ENCODE data around the gene CBX8. TPM values are rescaled to one million over a fixed set of nuclear protein-coding genes. Genes with fewer than 3 reads are reported as not detected.

CBX8 gene
- total RNA-seq, 1 donor from 2014 or later, result 5.8 TPM

DNA sequence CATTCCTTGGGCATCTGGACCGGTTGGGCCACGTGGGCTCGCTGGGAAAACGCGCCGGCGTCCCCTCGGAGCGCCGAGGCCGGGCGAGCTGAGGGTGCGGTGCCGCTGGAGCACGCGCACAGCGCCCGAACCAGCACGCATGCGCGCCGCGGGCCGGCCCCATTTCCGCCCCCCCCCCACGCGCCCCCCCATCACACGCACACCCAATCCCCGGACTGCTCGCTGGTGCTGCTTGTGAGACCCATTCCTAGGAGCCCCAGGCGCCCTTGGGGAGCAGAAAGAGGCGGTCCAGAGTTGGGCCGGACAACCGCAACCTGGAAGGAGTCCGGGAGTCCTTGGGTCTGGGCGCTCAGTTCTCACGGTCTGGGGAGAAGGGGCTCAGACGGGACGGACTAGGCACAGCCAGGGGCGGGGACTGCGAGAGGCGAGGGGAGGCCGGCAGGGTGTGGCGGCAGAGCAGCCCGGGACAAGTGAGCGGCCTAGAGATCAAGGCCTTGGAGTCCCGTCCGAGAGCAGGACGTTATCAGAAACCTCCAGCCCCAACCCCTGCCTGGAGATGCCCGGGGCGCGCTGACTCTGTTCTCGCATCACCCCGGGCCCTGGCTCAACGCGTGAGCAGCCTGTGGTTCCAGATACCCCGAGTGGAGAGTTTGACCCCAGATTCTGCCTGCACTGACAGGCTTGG is 6.0 kb upstream of the CBX8 start:
- intact Hi-C loops (cut with DNase I), result no loop called here
- Histone ChIP-seq H3K9me3 (no peaks in the 10 kb centered on the region), H3K27ac (no peak overlapping the region), H3K4me3 (no peak overlapping the region), H3K27me3 (ENCODE audit: low read depth) (peaks cover 99% of the 10 kb centered on the region), H3K4me1 (peaks cover 49% of the 10 kb centered on the region), H3K36me3 (no peaks in the 10 kb centered on the region)
- TF ChIP-seq, protein P1, sequence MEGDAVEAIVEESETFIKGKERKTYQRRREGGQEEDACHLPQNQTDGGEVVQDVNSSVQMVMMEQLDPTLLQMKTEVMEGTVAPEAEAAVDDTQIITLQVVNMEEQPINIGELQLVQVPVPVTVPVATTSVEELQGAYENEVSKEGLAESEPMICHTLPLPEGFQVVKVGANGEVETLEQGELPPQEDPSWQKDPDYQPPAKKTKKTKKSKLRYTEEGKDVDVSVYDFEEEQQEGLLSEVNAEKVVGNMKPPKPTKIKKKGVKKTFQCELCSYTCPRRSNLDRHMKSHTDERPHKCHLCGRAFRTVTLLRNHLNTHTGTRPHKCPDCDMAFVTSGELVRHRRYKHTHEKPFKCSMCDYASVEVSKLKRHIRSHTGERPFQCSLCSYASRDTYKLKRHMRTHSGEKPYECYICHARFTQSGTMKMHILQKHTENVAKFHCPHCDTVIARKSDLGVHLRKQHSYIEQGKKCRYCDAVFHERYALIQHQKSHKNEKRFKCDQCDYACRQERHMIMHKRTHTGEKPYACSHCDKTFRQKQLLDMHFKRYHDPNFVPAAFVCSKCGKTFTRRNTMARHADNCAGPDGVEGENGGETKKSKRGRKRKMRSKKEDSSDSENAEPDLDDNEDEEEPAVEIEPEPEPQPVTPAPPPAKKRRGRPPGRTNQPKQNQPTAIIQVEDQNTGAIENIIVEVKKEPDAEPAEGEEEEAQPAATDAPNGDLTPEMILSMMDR (IDR thresholded peaks at IDR 0.05), result no peak
- no peak for DNase-seq
- ATAC-seq, result no peak

DNA sequence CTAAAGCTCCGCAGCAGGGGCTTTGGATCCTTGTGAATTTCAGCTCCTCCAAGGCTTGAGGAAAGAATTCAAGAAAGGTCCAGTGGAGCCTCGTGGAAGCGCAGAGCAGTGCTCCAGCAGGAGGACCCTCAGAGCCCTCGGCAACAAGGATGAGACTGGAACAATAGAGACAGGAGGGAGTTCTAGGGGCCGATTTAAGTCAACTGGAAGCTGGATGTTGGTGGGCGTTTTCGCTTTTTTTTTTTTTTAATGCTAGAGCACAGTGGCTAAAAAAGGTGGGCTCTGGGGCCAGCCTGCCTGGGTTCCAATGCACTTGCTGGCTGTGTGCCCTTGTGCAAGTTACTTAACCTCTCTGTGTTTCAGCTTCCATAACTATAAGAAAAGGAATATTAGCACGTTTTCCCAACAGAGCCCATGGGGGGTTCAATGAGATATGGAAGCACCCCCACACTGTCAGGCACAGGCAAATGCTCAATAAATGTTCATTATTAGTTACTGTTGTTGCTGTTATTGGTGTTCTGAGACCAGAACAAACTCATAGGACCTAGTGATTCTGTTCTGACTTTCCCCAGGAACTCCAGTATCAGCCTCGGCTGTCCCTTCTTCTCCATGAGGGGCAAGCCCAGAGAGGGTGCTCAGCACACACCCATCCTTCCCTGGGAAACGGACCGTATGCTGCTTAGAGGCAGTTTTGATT is 5.3 kb upstream of the CBX8 start:
- intact Hi-C loops (cut with DNase I), result no loop called here
- TF ChIP-seq, protein P1 (IDR thresholded peaks at IDR 0.05), result no peak
- Histone ChIP-seq H3K27ac (no peak overlapping the region), H3K27me3 (ENCODE audit: low read depth) (peaks cover 94% of the 10 kb centered on the region), H3K36me3 (no peaks in the 10 kb centered on the region), H3K9me3 (no peaks in the 10 kb centered on the region), H3K4me1 (peaks cover 52% of the 10 kb centered on the region), H3K4me3 (no peak overlapping the region)
- ATAC-seq (no peak), DNase-seq (no peak)

DNA sequence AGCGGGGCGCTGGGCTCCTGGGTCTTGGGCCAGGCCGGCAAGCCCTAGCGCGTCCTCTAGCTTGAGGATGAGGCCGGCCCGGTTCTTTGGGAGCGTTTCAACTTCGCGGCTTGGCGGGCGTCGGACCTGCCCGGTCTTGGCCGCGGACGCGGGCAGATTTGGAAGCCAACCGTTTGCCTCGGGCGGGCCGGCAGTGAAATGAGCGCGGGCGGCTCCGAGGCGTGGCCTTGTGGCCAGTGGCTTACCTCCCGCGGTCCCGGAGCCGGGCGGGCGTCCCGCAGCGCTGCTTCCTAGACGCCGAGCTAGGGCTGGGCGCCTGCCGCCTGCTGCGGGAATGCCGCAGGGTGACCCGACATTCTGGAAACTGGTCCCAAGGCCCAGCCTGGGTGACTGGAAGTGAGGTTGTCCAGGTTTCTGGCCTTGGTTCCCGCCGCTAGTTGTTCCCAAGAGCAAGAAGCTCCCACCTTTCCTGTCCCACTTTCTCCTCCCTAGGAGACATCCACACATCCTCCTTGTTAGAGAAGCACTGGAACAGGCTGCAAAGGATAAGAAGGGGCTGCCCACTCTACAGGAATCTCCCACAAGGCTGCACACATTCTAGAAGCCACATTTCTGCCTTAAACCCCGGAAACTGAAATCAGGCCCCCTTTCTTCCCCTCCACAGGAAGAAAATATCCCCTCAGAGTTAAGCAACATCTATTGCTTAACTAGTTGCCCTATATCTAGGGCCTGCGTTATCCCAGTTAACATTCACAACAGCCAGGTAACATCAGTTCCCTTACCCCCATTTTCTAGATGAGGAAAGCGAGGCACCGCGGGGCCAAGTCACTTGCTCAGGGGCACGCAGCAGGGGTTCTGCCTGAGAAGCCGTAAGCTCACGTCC is 4.5 kb upstream of the CBX8 start:
- no peak for ATAC-seq
- peaks cover 86% of the 10 kb centered on the region for H3K27me3 ChIP-seq (ENCODE audit: low read depth)
- no peaks in the 10 kb centered on the region for H3K36me3 ChIP-seq
- TF ChIP-seq, protein P1 (IDR thresholded peaks at IDR 0.05), result no peak
- no peaks in the 10 kb centered on the region for H3K9me3 ChIP-seq
- peaks cover 54% of the 10 kb centered on the region for H3K4me1 ChIP-seq
- no peak for DNase-seq
- no peak overlapping the region for H3K27ac ChIP-seq
- intact Hi-C loops (cut with DNase I), result no loop called here
- H3K4me3 ChIP-seq, result no peak overlapping the region

DNA sequence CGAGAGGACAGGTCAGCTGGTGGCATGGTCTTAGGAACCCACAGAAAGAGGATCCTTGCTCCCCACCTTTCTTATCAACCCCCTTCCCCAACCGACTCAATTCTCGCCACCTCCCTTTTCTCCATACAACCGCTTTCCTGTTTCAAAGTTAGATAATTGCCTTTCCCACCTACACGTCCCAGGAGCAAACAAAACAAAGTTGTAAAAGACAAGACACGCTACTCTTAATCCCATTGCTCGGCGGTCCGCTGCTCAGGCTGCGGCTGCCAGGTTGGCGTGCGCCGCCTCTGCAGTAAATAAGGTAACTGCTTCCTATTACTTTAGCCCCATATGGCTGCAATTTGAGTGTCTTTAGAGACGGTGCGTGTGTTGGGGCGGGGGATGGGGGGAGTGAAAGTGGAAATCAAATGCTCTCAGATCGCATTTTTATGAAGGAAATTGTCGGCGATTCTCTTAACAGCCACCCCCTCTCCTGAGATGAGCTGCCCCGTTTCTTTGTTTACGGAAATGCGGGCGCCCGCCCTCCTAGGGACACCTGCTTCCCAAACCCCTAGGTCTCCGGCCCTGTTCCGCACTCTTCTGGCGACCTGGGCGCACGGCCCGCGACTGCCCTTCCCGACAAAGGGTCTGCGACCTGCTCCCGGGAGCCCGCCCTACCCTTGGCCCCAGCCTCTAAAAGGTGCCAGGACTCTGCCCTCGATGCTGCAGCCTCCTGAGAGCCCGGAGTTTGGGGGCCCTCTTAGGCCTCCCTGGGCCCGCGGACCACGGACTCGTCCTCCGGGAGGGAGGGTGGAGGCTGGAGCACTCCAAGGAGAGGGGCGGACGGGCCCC is 3.7 kb upstream of the CBX8 start:
- ATAC-seq, result no peak
- no peak overlapping the region for H3K27ac ChIP-seq
- DNase-seq, result no peak
- intact Hi-C loops (cut with DNase I), result no loop called here
- H3K4me1 ChIP-seq, result peaks cover 62% of the 10 kb centered on the region
- no peaks in the 10 kb centered on the region for H3K36me3 ChIP-seq
- no peak overlapping the region for H3K4me3 ChIP-seq
- peaks cover 79% of the 10 kb centered on the region for H3K27me3 ChIP-seq (ENCODE audit: low read depth)
- TF ChIP-seq, protein P1 (IDR thresholded peaks at IDR 0.05), result no peak
- H3K9me3 ChIP-seq, result no peaks in the 10 kb centered on the region
